Prostate gland (tissue), 2 donors: ENCODE measurements around the gene IL20RA. TPM values are rescaled to one million over a fixed set of nuclear protein-coding genes. Genes with fewer than 3 reads are reported as not detected.
"Not testable (repeated sequence)": the region's sequence is repeated elsewhere in the genome, so short reads cannot be mapped to it uniquely, and the experiment has no call there.

Experiments
- DNase-seq: peaks from one replicate; pipeline ENCODE4 v3.0.0-alpha.2; 2019; ENCODE audit warnings: low spot score
- H3K27ac ChIP-seq, 2 donors: fragments of 200-600 bp; sonication (generic); 2 replicates each; pipeline ENCODE4 v1.5.1; 2017 to 2019
- H3K27me3 ChIP-seq: fragments of 200-600 bp; sonication (generic); replicated peaks from 2 replicates; pipeline ENCODE4 v1.5.1; 2019; ENCODE audit not compliant: insufficient read depth
- H3K36me3 ChIP-seq, 2 donors: fragments of 200-600 bp; sonication (generic); 1 replicate in 1 of 2; 2 replicates in 1 of 2; pipeline versions ENCODE4 v1.5.1 to v1.8.1; 2017 to 2019
- H3K4me1 ChIP-seq: fragments of 200-600 bp; sonication (generic); replicated peaks from 2 replicates; pipeline ENCODE4 v1.5.1; 2019
- H3K4me3 ChIP-seq, 2 donors: fragments of 200-600 bp; sonication (generic); 2 replicates each; pipeline ENCODE4 v1.5.1; 2017 to 2019
- H3K9me3 ChIP-seq: fragments of 200-600 bp; sonication (generic); 2 replicates; pipeline ENCODE4 v1.5.1; 2017
- CTCF ChIP-seq, 4 experiments: fragments of 200-600 bp in 2 of 4; fragments of 450-650 bp in 2 of 4; sonication (generic) in 2 of 4; IDR thresholded peaks; 1 replicate in 3 of 4; 2 replicates in 1 of 4; pipeline ENCODE4 v1.5.1; 2016 to 2019; ENCODE audit warnings: antibody characterized with exemption in 4 of 4, mild to moderate bottlenecking in 2 of 4, moderate library complexity in 2 of 4
- POLR2A ChIP-seq: fragments of 450-650 bp; IDR thresholded peaks from one replicate; pipeline ENCODE4 v1.6.1; 2016; ENCODE audit warnings: antibody characterized with exemption, mild to moderate bottlenecking
- POLR2AphosphoS5 ChIP-seq: sonication (generic); formaldehyde crosslinking; IDR thresholded peaks from one replicate; pipeline ENCODE4 v1.6.1; 2017; ENCODE audit warnings: antibody characterized with exemption
- WGBS: methylation state at CpG from one replicate; pipeline ENCODE4 v1.1.5; 2018; 5-methylcytosine and 5-hydroxymethylcytosine counted together
- intact Hi-C: fragments of 100-400 bp; cut with DNase I; formaldehyde crosslinking; loops from one replicate; pipeline ENCODE4 v1.14.2; 2022
- total RNA-seq, 2 donors: library from RNA; depleted of rRNA; stranded (reverse); fragments of >200 nt; gene quantifications; one replicate each; pipeline ENCODE4 v1.1.0, GENCODE V29; 2016

Gene IL20RA
- total RNA-seq, 2 donors from 2014 or later: 19.9 to 25.3 TPM

GRCh38 chr6:136960781-136961180 is 84.0 kb downstream of the IL20RA start:
- H3K36me3 ChIP-seq: no peaks in the 10 kb centered on the region
- TF ChIP-seq POLR2AphosphoS5 (no peak), POLR2A (no peak), CTCF (IDR thresholded peaks at IDR 0.05) (no peak)
- H3K4me1 ChIP-seq: no peaks in the 10 kb centered on the region
- H3K4me3 ChIP-seq: no peak overlapping the region
- intact Hi-C loops: no loop called here
- DNase-seq: no peak
- H3K27me3 ChIP-seq: no peaks in the 10 kb centered on the region
- 85% methylated on average over 3 of the region's 3 CpGs for WGBS
- no peak overlapping the region for H3K27ac ChIP-seq
- no peaks in the 10 kb centered on the region for H3K9me3 ChIP-seq

- H3K9me3 ChIP-seq, H3K4me1 ChIP-seq, H3K27ac ChIP-seq, intact Hi-C loops, H3K4me3 ChIP-seq, DNase-seq, H3K36me3 ChIP-seq, H3K27me3 ChIP-seq: not testable (repeated sequence)
- WGBS: 79% methylated on average over 6 of the region's 6 CpGs
Measured at GRCh38 chr6:136959935-136960334, 84.8 kb downstream of the IL20RA start.

GRCh38 chr6:136959471-136959891 is 85.3 kb downstream of the IL20RA start:
- DNase-seq: no peak
- intact Hi-C loops: no loop called here
- Histone ChIP-seq H3K27me3 (no peaks in the 10 kb centered on the region), H3K9me3 (no peaks in the 10 kb centered on the region), H3K4me1 (no peaks in the 10 kb centered on the region), H3K36me3 (no peaks in the 10 kb centered on the region), H3K27ac (no peak overlapping the region), H3K4me3 (no peak overlapping the region)
- no peak for TF ChIP-seq CTCF (IDR thresholded peaks at IDR 0.05)
- TF ChIP-seq POLR2A: no peak
- TF ChIP-seq POLR2AphosphoS5: no peak
- WGBS: 54% methylated on average over 14 of the region's 14 CpGs

- Histone ChIP-seq H3K36me3 (no peaks in the 10 kb centered on the region), H3K4me1 (no peaks in the 10 kb centered on the region), H3K4me3 (no peak overlapping the region), H3K27ac (no peak overlapping the region), H3K27me3 (no peaks in the 10 kb centered on the region), H3K9me3 (no peaks in the 10 kb centered on the region)
- 94% methylated on average over 5 of the region's 5 CpGs for WGBS
- no peak for TF ChIP-seq POLR2AphosphoS5
- TF ChIP-seq POLR2A: no peak
- no peak for TF ChIP-seq CTCF (IDR thresholded peaks at IDR 0.05)
- intact Hi-C loops: no loop called here
- no peak for DNase-seq
Measured at GRCh38 chr6:136958168-136958567, 86.6 kb downstream of the IL20RA start.

GRCh38 chr6:136956590-136957544 is 87.9 kb downstream of the IL20RA start:
- Histone ChIP-seq H3K27ac (no peak overlapping the region), H3K27me3 (no peaks in the 10 kb centered on the region), H3K36me3 (no peaks in the 10 kb centered on the region), H3K4me3 (no peak overlapping the region), H3K9me3 (no peaks in the 10 kb centered on the region), H3K4me1 (no peaks in the 10 kb centered on the region)
- TF ChIP-seq POLR2A (no peak), CTCF (IDR thresholded peaks at IDR 0.05) (no peak), POLR2AphosphoS5 (no peak)
- DNase-seq: no peak
- intact Hi-C loops: no loop called here
- WGBS: 62% methylated on average over 14 of the region's 14 CpGs
